Prostate gland (tissue), 2 donors: Measurements from ENCODE around the gene PCLO. TPM values are rescaled to one million over a fixed set of nuclear protein-coding genes. Genes with fewer than 3 reads are reported as not detected.
A peak's percentile ranks its signal among the peaks of the same experiment; 100 is the strongest.

ENCODE experiments used
- DNase-seq: peaks from one replicate; pipeline ENCODE4 v3.0.0-alpha.2; 2019; ENCODE audit warnings: low spot score
- H3K27ac ChIP-seq, 2 donors: fragments of 200-600 bp; sonication (generic); 2 replicates each; pipeline ENCODE4 v1.5.1; 2017 to 2019
- H3K27me3 ChIP-seq: fragments of 200-600 bp; sonication (generic); replicated peaks from 2 replicates; pipeline ENCODE4 v1.5.1; 2019; ENCODE audit not compliant: insufficient read depth
- H3K36me3 ChIP-seq, 2 donors: fragments of 200-600 bp; sonication (generic); 1 replicate in 1 of 2; 2 replicates in 1 of 2; pipeline versions ENCODE4 v1.5.1 to v1.8.1; 2017 to 2019
- H3K4me1 ChIP-seq: fragments of 200-600 bp; sonication (generic); replicated peaks from 2 replicates; pipeline ENCODE4 v1.5.1; 2019
- H3K4me3 ChIP-seq, 2 donors: fragments of 200-600 bp; sonication (generic); 2 replicates each; pipeline ENCODE4 v1.5.1; 2017 to 2019
- H3K9me3 ChIP-seq: fragments of 200-600 bp; sonication (generic); 2 replicates; pipeline ENCODE4 v1.5.1; 2017
- POLR2A ChIP-seq: fragments of 450-650 bp; IDR thresholded peaks from one replicate; pipeline ENCODE4 v1.6.1; 2016; ENCODE audit warnings: antibody characterized with exemption, mild to moderate bottlenecking
- POLR2AphosphoS5 ChIP-seq: sonication (generic); formaldehyde crosslinking; IDR thresholded peaks from one replicate; pipeline ENCODE4 v1.6.1; 2017; ENCODE audit warnings: antibody characterized with exemption
- WGBS: methylation state at CpG from one replicate; pipeline ENCODE4 v1.1.5; 2018; 5-methylcytosine and 5-hydroxymethylcytosine counted together
- intact Hi-C: fragments of 100-400 bp; cut with DNase I; formaldehyde crosslinking; loops from one replicate; pipeline ENCODE4 v1.14.2; 2022
- total RNA-seq, 2 donors: library from RNA; depleted of rRNA; stranded (reverse); fragments of >200 nt; gene quantifications; one replicate each; pipeline ENCODE4 v1.1.0, GENCODE V29; 2016
- TF ChIP-seq, protein P1 (sequence below), 4 experiments: fragments of 200-600 bp in 2 of 4; fragments of 450-650 bp in 2 of 4; sonication (generic) in 2 of 4; IDR thresholded peaks; 1 replicate in 3 of 4; 2 replicates in 1 of 4; pipeline ENCODE4 v1.5.1; 2016 to 2019; ENCODE audit warnings: antibody characterized with exemption in 4 of 4, mild to moderate bottlenecking in 2 of 4, moderate library complexity in 2 of 4

The PCLO gene
- total RNA-seq, 2 donors from 2014 or later, result 14.5 to 25.2 TPM

DNA sequence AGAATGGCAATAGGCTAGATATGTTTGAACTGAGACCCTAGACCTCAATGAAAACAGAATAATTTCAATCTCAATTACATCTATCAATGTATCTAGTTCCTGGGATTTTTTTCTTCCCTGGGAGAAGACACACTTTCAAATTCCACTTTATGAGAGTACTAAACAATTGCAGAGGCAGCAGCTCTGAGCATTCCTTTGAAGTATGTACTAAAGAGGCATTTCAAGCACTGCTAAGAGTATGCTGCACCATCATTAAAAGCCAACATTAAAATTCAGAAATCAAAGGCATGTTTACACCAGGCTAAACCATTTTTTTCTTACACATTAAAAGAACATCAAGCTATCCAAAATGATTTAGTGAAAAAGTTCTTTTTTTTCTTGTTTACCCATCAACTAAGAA lies 421.2 kb downstream of the PCLO start:
- Histone ChIP-seq H3K36me3 (no peaks in the 10 kb centered on the region), H3K27ac (no peak overlapping the region), H3K4me1 (no peaks in the 10 kb centered on the region), H3K27me3 (no peaks in the 10 kb centered on the region), H3K9me3 (no peaks in the 10 kb centered on the region), H3K4me3 (no peak overlapping the region)
- no peak for DNase-seq
- intact Hi-C loops, result no loop called here
- TF ChIP-seq POLR2A, result no peak
- TF ChIP-seq, protein P1, sequence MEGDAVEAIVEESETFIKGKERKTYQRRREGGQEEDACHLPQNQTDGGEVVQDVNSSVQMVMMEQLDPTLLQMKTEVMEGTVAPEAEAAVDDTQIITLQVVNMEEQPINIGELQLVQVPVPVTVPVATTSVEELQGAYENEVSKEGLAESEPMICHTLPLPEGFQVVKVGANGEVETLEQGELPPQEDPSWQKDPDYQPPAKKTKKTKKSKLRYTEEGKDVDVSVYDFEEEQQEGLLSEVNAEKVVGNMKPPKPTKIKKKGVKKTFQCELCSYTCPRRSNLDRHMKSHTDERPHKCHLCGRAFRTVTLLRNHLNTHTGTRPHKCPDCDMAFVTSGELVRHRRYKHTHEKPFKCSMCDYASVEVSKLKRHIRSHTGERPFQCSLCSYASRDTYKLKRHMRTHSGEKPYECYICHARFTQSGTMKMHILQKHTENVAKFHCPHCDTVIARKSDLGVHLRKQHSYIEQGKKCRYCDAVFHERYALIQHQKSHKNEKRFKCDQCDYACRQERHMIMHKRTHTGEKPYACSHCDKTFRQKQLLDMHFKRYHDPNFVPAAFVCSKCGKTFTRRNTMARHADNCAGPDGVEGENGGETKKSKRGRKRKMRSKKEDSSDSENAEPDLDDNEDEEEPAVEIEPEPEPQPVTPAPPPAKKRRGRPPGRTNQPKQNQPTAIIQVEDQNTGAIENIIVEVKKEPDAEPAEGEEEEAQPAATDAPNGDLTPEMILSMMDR (IDR thresholded peaks at IDR 0.05), result no peak
- no peak for TF ChIP-seq POLR2AphosphoS5

DNA sequence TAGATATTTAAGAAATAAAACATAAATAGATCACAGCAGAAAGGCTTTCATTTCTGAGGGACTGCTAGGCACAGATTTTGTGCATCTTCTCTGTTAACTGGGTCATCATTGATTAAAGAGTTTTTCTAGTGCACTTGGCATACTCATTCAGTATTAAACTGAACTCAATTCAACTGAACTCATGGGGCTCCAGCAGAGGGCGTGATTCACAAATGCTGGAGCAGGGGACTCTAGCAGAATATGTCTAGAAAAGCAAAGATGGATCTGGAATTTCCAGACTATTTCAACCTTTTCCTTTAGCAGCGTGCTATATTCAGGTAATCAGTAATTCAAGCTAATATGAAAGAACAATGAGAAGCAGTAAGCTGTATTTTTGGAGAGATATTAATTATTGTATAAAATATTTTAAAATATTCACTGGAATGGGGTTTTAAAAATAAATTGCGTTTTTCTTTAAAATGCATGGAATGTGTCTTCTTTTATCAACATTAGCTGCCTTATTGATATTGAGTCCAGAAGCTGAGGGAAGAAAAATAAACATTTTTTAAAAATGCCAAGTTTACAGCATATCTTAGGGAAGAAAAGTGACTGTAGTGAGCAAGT lies 422.3 kb downstream of the PCLO start:
- intact Hi-C loops, result no loop called here
- TF ChIP-seq POLR2A, result no peak
- TF ChIP-seq, protein P1 (IDR thresholded peaks at IDR 0.05), result peak in 1 of 4 experiments; percentile 27
- TF ChIP-seq POLR2AphosphoS5, result no peak
- 56% methylated on average over 3 of the region's 3 CpGs for WGBS
- no peak for DNase-seq
- H3K4me3 ChIP-seq, result no peak overlapping the region
- no peaks in the 10 kb centered on the region for H3K4me1 ChIP-seq
- H3K9me3 ChIP-seq, result no peaks in the 10 kb centered on the region
- H3K27ac ChIP-seq, result no peak overlapping the region
- no peaks in the 10 kb centered on the region for H3K27me3 ChIP-seq
- H3K36me3 ChIP-seq, result no peaks in the 10 kb centered on the region

DNA sequence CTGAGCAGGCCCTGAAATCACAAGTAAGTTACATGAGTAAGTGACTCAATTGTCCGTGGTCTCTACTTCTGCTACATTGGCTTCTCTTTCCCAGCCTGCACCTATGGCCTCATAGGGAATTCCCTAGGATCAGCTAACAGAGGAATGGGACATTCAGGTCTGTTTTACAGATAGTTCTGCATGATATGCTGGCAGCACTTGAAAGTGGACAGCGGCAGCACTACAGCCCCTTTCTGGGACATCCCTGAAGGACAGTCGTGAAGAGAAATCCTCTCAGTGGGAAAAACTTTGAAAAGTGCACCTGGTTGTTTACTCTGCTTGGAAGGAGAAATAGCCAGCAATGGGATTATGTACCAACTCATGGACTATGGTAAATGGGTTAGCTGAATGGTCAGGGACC lies 426.1 kb downstream of the PCLO start:
- Histone ChIP-seq H3K9me3 (no peaks in the 10 kb centered on the region), H3K36me3 (no peaks in the 10 kb centered on the region), H3K27me3 (no peaks in the 10 kb centered on the region), H3K27ac (no peak overlapping the region), H3K4me1 (no peaks in the 10 kb centered on the region), H3K4me3 (no peak overlapping the region)
- whole genome bisulfite sequencing, result 88% methylated on average over 3 of the region's 3 CpGs
- intact Hi-C loops, result no loop called here
- DNase-seq, result no peak
- TF ChIP-seq POLR2AphosphoS5, result no peak

DNA sequence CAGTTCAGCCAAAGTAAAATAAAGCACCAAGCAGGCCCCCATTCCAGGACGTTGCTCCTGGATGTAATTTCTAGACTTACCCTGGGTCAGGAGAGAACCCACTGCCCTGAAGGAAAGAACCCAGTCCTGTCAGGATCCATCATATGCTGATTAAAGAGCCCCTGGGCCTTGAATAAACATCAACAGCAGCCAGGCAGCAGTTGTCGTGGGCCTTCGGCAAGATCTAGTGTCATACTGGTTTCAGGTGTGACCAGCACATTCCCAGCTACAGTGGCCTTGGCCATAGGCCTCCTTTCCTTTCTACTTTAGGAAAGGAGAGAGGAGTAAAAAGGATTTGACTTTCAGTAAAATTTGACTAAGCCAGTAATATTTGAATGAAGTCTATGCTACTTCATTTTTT lies 430.0 kb downstream of the PCLO start:
- H3K36me3 ChIP-seq, result no peaks in the 10 kb centered on the region
- no peaks in the 10 kb centered on the region for H3K9me3 ChIP-seq
- no peak overlapping the region for H3K27ac ChIP-seq
- no peaks in the 10 kb centered on the region for H3K4me1 ChIP-seq
- TF ChIP-seq POLR2AphosphoS5, result no peak
- TF ChIP-seq POLR2A, result no peak
- TF ChIP-seq, protein P1 (IDR thresholded peaks at IDR 0.05), result no peak
- no peaks in the 10 kb centered on the region for H3K27me3 ChIP-seq
- WGBS, result 91% methylated on average over 3 of the region's 3 CpGs
- no peak overlapping the region for H3K4me3 ChIP-seq
- intact Hi-C loops, result no loop called here
- no peak for DNase-seq

DNA sequence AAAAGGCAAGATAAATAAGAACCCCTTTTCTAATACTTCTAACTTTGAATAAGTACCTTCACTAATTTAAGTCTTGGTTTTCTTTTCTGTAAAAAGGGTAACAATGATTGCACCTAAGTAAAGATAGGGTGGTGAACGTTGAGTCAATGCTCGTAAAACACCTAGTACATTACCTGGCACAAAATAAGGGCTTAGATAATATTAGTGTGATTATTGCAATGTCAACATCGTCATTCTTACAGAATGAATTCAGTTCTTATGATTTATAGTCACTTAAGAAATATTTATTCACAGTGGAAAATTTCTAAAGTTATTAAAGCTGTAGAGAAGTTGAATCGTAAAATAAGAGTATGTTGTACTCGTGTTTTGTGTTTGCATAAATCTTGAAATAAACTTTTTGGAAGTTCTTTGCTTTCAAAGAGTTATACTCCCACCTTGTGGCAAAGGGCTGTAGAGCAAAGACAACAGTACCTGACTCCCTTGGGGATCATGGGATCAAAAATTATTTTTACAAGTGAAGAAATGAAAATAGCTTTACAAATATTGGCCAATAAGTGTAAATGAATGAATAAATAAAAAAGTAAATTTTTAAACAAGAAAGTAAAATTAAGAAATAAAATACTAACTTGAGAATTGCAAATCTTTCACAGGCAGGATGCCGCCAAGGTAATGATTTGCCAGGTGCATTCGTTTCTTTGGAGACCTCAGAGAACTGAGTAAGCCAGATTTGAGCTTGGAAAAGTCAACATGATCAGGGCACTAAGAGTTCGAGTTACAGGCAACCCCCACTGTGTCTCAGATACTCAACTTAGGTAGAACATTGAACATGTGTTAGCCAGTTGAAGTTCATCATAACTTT lies 433.3 kb downstream of the PCLO start:
- Histone ChIP-seq H3K27me3 (no peaks in the 10 kb centered on the region), H3K27ac (no peak overlapping the region), H3K9me3 (no peaks in the 10 kb centered on the region), H3K36me3 (no peaks in the 10 kb centered on the region), H3K4me3 (no peak overlapping the region), H3K4me1 (no peaks in the 10 kb centered on the region)
- no peak for TF ChIP-seq POLR2A
- TF ChIP-seq, protein P1 (IDR thresholded peaks at IDR 0.05), result peak in 3 of 4 experiments; percentile 37 to 68 (median 66)
- peak; percentile 12 for DNase-seq
- WGBS, result 24% methylated on average over 8 of the region's 8 CpGs
- intact Hi-C loops, result loop anchor here (10.0 kb wide), 2 partner anchors 685 to 1245 kb away; no protein-coding TSS in a partner anchor
